GM18511 (cell line): ENCODE results near the gene ERP27.

Experiments used
- ATAC-seq: cut with Tn5 transposase; IDR thresholded peaks from one replicate; pipeline ENCODE4 v1.9.1; 2021; ENCODE audit warnings: mild to moderate bottlenecking, moderate library complexity; ENCODE audit not compliant: unreplicated experiment

The ERP27 gene

GRCh38 chr12:14904854-14905253 lies 33.5 kb downstream of the ERP27 start:
- no peak for ATAC-seq

DNA sequence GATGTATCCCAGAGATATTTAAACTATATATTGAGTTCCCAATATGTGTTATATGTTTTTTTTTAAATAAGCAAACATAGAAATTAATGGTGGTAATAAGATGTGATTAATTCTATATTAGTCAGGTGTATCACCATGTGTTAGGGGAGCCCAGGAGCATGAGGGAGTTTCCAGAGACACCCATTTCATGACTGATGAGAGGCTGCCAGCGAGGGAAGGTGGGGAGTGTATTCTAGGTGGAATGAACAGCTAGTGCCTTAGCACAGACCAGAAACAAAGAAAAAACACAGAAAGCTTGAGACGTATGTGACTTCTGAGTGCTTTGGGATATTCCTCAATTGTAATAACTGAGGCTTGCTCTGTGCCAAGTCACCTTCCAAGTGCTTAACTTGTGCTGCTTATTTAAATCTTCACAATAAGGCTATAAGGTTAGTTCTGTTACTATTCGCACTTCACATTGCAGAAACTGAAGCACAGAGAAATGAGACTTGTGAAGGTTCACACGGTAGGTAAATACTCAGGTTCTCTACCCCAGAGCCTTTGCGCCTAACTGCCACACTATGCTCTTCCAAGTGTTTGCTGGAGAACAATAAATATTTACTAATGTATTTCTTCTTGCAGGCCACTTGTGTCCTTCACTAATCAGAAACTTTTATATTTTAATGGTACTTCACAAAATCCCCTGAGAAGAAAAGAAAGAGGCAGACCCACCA lies 34.8 kb downstream of the ERP27 start:
- ATAC-seq = no peak

DNA sequence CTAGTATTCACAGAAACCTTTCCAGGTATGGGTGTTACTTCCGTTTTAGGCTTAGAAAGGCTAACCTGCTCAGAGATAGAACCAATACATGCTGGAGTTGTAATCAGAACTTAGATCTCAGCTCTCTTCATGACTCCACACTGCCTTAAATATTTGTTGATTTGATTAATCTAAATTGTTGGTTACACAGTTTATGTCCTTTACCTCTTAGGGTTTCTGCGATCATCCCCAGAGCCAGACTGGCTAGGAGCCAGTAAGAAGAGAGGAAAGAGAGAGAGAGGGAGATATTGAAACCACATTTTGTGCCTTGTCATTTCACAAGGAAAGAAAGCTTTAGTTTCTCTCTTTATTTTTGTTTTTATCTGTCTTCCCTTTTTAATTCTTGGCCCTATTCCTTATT lies 35.9 kb downstream of the ERP27 start:
- ATAC-seq = no peak

- no peak for ATAC-seq
Measured at GRCh38 chr12:14901228-14901562, 37.1 kb downstream of the ERP27 start.

GRCh38 chr12:14900521-14901227 lies 37.7 kb downstream of the ERP27 start:
- ATAC-seq = no peak

DNA sequence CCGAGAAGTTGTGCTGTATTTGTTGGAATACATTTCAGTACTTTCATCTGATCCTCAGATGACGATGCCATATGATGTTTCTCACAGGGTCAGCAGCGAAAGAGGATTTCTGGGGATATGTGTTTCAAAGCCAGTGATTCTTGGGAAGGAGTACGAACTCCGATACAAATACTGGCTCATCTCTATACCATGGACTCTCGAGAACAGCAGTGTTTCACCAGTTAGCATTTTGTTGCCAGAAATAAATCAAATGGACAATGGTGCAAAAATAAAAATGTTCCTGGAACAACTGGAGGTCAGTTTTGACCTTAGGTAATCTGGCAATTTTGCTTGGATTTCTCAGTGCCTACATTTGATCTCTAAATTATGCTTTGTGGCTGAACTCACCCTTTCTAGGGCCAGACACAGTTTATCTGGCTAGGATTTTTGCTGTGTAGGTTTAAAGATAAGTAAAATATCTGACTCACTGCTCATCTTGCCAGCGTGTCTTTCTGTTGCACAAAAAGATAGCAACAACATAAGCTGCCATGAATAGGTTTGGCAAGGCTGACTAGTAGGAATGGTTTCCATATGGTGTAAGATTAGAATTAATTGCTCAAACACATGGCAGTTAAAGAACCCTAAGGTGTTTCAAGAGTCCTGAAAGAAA lies 41.7 kb downstream of the ERP27 start:
- no peak for ATAC-seq

GRCh38 chr12:14893506-14894250 lies 44.7 kb downstream of the ERP27 start:
- ATAC-seq = no peak

GRCh38 chr12:14892726-14893505 lies 45.4 kb downstream of the ERP27 start:
- no peak for ATAC-seq

- no peak for ATAC-seq
Measured at GRCh38 chr12:14890701-14891100, 47.6 kb downstream of the ERP27 start.

DNA sequence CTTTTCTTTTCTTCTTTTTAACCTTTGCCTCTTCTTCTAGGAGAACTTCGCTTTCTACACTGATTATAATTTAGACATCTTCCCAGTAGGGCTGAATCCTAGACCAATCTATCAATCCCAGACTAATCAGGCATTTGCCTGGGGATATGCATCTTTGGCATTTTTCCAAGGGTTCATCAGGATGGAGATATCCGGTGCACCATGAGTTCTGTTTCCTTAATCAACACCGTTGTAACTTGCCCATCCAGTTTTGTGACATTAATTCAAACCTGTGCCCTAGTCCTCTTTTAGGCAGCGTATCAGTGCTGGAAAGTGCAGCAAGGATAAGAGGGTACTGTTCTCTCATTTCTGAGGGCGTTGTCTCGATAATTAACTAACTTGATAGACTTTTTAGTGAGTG lies 52.1 kb downstream of the ERP27 start:
- no peak for ATAC-seq

- ATAC-seq = no peak
Measured at GRCh38 chr12:14885718-14886221, 52.6 kb downstream of the ERP27 start, which contains the start of gene MGP. Gene MGP, minus strand, starts transcription at chr12:14885854. Its CDS starts 63 bp downstream, at chr12:14885791.

- peak; percentile 99 for ATAC-seq
Measured at GRCh38 chr12:14884458-14884878, 53.9 kb downstream of the ERP27 start.

DNA sequence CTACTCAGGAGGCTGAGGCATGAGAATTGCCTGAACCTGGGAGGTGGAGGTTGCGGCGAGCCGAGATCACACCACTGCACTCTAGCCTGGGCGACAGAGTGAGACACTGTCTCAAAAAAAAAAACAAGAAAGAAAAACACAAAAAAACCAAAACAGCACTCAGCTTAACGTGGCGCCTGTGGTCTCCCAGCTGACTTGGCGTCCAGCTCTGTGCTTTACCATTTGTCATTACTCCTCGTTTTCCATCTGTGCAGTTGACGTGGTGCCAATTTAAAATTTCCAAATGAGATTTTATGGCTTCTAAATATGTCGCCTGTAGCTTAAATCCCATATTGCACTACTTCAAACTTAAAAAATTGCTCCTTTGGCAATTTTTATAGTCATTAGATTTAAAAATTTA lies 54.7 kb downstream of the ERP27 start:
- ATAC-seq = no peak

DNA sequence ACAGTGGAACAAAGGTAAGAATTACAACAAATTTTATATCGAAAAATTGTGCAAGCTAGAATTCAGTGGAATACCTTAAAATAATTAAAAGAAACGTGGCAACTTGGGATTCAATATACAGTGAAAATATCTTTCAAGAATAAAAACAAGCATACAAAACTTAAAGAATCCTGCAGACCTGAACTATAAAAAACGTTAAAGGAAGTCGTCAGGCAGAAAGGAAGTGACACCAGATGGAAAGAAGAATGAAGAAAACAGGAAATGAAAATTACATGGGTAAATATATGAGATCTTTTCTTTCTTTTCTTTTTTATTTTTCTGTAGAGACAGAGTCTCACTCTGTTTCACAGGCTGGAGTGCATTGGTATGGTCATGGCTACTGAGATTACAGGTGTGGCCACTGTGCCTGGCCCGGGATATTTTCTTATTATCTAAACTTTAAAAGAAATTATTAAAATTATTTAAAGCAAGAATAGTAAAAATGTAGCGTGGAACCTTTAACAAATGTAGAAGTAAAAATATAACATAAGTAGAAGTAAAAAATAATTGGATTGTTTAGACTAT lies 57.4 kb downstream of the ERP27 start:
- no peak for ATAC-seq

DNA sequence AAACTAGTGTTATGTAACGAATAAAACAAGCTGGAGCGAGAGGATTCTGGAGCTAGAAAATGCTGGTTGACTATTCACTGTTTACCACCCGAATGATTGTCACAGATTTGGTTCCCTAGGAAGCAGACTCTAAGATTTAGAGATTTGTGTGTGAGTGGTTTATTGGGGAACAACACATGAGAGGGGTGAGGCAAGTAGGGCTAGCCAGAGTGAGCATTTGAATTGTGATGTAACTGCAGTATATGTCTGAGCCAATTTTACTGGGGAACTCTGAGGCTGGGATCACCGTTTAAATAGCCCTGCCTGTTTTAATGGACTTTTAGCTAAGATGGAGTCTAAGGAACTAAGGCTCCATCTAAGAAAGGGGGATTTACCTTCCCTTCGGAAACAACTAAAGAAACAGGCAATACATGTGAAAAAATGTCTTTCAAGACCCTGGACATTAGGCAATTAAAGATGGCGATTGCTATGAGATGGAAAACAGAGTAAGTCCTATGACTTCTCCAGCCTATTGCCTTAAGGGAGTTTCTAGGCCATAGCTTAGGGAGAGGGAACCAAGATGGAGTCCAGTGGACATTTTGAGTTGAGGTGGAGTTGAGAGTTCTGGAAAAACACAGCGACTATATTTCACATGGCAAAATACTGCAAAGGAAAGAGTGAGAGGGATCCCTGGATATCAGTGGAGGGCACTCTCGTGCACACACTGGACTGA lies 59.0 kb downstream of the ERP27 start:
- ATAC-seq = no peak

- no peak for ATAC-seq
Measured at GRCh38 chr12:14878488-14878887, 59.8 kb downstream of the ERP27 start.

DNA sequence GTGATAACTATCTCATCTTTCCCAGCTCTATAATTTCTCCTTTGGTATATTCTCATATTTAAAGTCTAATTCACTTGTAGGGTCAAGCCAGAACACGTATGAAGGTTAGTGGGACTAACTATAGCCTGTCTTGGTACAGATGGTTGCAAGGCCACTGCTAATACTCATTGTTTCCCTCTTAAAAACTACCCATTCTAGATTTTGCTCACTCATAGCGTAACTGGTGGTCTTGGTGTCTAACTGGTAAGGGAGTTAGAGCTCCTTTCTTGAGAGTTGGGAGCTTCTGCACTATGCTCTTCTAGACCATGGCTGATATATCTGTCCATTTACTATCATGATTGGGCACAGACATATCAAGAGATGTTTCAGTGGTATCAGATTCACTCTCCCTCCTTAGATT lies 61.5 kb downstream of the ERP27 start:
- no peak for ATAC-seq

GRCh38 chr12:14874882-14875281 lies 63.5 kb downstream of the ERP27 start:
- no peak for ATAC-seq

DNA sequence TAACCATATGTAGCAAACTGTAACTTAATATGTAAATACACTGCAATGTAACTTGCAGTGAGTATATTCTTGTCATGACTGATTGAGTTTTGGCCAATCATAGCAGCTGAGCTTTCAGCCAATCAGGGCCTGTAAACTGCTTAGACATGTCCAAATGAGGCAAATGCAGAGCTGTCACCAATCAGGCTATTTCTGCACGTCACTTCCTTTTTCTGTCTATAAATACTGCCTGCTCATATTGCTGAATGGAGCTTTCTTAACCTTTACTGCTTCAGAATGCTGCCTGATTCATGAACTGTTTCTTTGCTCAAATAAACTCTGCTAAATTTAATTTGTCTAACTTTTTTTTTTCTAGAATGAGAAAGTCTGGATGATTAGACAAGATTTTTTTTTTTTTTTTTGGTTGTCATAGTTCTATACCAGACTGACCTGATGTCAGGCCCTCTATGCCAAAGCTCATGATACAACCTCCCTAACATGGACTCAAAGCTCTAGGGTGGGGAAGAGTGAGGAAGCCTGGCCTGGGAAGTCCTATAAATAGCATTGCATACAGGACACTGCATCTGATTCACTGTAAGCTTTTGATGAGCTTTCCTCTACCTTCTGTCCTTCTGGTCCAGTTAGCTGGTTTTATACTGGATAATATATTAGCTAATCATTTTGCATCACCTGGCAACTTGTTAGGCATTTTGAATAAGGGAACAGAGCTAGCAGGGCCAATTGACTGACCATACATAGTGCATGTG lies 64.7 kb downstream of the ERP27 start:
- ATAC-seq = no peak
